GM18870 (cell line): ENCODE measurements around the gene OPN1MW3.
"Not testable (repeated sequence)": the region's sequence is repeated elsewhere in the genome, so short reads cannot be mapped to it uniquely, and the experiment has no call there.

Source experiments
- ATAC-seq: cut with Tn5 transposase; IDR thresholded peaks from one replicate; pipeline ENCODE4 v1.9.1; 2021; ENCODE audit warnings: moderate library complexity; ENCODE audit not compliant: unreplicated experiment

The OPN1MW3 gene

DNA sequence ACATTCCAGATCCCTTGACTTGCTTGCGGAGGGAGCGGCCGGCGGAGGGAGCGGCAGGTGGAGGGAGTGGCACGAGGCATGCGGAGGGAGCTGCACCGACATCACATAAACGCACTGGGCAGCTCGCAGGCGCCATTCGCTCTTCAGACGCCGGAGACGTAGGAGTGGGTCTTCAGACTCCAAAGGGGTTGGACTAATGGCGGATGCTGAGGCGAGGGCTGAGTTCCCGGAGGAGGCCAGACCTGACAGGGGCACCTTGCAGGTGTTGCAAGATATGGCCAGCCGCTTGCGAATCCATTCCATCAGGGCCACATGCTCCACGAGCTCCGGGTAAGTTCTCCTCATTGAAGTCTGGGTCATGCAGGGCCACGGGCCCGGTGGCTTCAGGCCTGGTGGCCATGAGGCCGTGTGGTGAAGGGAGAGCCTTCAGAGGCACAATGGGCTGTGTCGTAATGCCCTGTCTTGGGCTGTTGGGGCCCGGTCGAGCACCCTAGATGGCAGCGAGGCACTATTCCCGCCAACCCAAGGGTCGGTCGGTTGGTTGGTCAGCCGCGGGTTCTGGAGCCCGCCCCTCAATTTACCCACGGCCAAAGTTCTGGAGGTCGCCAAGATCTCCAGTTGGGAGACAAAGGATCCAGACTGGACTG lies 38.4 kb downstream of the OPN1MW3 start, which contains the start of gene TKTL1:
TKTL1 (plus strand) TSS at position 132 of the 647 bp plus-strand sequence; CDS start at position 197, 65 bp downstream.
- no peak for ATAC-seq

DNA sequence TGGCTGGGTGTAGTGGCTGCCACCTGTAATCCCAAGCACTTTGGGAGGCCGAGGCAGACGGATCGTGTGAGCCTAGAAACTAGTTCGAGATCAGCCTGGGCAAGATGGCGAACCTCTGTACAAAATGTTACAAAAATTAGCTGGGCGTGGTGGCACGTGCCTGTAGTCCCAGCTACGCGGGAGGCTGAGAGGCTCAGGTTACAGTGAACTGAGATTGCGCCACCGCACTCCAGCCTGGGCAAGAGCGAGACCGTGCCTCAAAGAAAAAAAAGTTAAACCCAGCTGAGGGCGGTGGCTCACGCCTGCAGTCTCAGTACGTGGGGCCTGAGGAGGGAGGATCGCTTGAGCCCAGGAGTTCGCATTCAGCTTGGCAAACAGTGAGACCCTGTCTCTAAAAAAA lies 39.3 kb downstream of the OPN1MW3 start:
- ATAC-seq, result no peak

DNA sequence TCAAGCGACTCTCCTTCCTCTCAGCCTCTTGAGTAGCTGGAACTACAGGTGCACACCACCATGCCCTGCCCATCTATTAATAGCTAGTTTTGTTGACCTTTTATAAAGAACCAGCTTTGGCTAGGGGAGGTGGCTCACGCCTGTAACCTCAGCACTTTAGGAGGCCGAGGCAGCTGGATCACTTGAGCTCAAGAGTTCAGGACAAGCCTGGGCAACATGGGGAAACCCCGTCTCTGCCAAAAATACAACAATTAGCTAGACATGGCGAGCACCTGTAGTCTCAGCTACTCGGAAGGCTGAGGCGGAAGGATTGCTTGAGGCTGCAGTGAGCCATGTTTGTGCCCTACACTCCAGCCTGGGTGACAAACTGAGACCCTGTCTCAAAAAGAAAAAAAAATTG lies 40.9 kb downstream of the OPN1MW3 start:
- no peak for ATAC-seq

DNA sequence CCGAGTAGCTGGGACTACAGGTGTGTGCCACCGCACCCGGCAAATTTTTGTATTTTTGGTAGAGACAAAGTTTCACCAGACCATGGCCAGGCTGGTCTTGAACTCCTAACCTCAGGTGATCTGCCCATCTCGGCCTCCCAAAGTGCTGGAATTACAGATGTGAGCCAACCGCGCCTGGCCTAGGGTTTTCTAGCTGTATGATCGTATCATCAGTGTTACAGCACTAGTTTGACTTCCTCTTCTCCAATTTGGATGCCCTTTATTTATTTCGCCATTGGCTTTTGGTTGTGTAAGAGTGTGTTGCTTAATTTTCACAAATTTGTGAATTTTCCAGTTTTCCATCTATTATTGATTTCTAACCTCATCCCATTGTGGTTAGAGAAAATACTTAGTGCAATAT lies 43.4 kb downstream of the OPN1MW3 start:
- no peak for ATAC-seq

DNA sequence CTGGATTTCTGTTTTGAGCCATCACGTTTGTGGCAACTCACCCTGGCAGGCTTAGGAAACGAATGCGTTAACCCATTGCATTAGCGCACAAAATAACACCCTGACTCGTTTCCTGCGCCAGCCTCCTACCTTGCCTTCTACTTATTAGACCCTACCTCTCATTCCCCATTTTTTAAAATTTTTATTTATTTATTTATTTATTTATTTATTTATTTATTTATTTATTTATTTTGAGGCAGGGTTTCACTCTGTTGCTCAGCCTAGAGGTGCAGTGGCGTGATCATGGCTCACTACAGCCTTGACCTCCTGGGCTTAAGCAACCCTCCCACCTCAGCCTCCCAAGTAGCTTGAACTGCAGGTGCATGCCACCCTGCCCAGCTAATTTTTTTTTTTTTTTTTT lies 45.6 kb downstream of the OPN1MW3 start:
- ATAC-seq, result not testable (repeated sequence)

DNA sequence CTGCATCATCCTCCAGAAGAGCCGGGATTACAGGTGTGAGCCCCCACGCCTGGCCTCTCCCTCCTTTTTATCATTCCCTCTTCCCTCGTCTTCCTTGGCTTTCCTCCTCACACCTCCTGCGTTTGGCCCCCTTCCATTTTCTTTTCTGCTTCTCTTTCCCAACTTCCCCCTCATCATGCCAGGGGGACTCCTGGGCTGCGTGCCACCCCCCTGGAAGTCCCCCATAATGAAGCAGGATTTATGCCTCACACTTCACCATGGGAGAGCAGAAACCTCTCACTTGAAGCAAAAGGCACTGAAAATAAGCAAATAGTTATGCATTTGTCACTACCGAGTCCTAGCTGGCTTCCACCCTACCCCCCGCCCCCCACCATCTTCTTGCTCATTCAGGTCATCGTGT lies 46.1 kb downstream of the OPN1MW3 start:
- ATAC-seq, result no peak

DNA sequence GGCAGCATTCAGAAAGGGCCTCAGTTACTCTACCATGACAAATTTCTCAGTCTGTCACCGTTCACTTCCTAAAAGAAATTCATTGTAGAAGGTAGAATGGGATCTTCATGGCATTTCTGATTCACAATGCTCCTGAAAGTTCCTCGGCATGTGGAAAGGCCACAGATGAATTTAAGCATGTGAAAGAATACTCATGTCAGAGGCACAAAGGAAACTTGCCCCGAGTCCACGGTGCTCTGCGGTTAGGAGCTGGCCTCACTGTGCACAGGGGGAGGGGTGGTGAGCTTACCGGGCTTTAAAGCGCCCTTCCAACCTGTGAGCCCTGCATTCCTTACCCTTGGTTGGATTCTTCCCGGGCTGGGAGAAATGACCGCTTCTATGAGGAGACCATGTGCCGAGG lies 47.5 kb downstream of the OPN1MW3 start:
- no peak for ATAC-seq

DNA sequence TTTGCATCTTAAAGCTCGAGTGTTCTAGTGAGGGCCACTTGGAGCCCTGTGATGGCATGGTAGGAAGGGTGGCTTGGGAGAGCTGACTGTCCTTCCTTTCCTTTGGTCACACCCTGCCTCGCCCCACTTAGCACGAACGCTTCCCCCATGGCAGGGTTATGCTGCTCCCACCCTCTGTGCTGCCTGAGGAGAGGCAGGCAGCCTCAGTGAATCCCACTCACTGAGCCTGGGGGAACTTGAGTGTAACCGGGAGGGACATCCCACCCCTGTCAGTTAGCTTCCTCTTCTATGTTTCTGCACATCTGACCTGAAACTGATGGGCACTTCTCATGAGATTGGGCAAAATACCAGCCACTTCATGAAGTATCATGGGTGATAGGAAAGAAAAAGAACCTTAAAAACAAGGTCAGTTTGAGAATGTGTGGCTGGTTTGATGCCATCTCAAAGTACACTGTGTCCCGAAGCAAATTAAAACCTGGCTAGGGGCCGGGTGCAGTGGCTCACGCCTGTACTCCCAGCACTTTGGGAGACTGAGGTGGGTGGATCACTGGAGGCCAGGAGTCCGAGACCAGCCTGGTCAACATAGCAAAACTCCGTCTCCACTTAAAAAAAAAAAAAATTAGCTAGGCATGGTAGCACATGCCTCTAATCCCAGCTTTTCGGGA lies 48.3 kb downstream of the OPN1MW3 start:
- no peak for ATAC-seq

DNA sequence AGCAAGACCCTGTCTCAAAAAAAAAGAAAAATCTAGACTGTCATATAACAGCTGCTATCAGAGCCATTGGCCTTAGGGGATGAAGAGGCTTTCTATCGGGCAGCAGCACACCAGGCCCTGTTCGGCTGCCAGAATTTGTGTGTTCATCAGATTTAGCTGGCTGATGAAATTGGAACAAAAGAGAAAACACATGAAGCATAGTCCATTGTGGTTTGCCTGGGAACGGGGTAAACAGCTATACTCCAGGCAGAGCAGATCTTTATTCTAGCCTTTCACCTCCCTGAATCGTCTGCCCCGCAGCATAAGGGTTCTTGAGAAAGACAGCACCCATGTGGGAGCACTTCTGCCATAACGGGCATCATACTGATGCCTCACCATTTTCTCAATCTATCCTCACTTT lies 49.8 kb downstream of the OPN1MW3 start:
- ATAC-seq, result no peak

DNA sequence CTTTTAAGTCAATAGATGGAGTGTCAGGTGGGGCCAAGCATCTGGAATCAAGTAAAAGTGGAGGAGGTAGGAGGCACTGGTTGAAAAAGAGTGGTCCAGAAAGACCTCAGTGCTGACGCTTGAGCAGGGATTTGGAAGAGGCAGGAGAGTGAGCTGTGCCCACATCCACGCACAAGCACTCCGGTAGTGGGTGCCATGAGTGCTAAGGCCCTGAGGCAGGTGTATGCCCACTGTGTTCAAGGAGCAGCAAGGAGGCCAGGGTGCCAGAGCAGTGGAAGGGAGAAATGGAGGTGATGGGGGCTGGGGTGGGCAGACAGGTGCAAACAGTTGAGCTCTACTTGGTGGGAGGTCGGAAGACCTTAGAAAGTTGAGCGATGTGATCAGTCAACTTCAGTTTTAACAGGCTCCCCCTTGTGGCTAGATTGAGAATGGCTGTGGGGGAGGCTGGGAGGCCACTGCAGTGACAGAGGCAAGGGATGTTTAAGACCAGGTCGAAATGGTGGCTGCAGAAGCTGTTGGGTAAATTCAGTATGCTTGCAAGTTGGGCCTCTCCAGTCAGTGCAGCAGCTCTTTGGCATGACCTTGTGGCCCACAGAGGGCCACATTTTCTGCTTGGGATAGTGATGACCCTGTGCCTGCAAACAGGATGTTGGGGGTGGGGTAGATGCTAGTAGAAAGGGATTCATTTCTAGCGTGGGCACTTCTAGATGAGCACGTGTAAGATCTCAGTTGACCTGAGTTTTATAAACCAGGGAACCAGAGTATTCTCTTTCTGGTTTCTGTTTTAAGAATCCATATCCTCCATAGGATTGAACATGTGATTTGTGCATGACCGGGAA lies 50.9 kb downstream of the OPN1MW3 start:
- no peak for ATAC-seq

DNA sequence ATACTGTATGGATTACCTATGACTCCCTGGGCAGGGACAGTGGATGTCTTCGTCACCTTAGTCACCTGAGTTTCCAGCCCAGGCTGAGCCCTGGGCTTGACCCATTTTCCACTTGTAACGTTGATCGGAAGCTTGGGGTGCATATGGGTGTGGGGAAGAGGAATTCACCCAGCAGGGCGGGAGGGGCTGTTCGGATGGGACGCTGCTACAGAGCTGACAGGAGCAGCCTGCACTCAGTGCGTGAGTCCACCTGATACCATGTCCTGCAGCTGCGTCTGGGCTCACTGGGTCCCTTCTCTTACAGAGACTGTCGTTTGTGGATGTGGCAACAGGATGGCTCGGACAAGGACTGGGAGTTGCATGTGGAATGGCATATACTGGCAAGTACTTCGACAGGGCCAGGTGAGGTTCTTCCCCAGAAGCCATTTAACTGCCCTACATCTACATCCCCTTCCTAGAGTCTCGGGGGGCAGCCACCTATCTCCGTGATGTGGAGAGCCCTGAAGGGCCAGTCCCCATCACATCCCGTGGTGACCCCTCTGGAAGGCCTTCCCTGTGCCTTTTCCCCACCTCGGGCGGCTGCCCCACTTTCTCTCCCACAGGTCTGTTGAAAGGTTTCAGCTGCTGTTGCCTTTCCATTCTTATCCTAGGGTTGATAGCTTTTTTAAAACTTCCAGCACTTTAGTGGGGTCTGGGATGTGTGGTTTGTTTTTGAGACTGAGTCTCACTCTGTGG lies 51.8 kb downstream of the OPN1MW3 start:
- no peak for ATAC-seq

DNA sequence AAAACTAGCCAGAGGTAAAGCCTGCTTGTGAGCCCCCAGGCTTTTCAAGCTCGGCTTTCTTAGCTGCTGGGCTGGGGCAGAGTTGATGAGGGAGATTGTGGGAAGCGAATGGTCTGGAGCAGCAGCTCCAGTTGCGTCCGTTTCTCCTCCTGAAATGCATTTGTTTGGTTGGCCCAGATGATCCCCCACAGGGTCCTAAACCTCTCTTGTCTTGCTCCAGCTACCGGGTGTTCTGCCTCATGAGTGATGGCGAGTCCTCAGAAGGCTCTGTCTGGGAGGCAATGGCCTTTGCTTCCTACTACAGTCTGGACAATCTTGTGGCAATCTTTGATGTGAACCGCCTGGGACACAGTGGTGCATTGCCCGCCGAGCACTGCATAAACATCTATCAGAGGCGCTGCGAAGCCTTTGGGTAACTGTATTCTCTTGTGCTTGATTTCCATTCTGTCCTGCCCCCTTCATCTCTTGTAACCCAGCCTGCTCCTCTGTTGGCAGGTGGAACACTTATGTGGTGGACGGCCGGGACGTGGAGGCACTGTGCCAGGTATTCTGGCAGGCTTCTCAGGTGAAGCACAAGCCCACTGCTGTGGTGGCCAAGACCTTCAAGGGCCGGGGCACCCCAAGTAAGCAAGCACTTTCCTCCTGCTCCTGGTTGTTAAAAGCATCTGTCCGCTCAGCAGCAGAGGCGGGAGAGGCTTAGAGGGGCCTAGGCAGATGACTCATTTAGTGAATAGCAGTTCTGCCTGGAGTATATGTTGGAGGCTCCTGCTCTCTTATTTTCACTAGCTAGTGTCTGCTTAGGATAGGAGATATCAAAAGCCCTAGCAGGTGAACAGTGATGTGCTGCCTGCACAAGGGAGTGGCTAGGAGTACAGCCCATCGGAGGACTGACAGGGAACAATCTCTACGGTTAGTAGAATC lies 53.5 kb downstream of the OPN1MW3 start:
- no peak for ATAC-seq

DNA sequence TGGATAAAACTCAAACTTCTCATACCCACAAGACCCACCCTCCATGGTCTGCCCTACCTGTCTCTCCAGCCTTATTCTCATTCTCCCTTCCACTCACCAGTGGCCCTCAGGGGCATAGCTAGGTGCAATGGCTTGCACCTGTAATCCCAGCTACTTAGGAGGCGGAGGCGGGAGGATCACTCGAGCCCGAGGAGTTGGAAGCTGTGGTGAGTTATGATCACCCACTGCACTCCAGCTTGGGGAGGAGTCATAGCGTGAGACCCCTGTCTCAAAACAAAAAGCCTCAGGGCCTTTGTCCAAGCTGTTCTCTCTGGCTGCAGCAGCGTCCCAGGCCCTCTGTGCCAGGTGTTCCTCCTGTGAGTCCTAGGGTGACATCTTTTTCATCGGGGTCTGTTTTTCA lies 54.7 kb downstream of the OPN1MW3 start:
- no peak for ATAC-seq

DNA sequence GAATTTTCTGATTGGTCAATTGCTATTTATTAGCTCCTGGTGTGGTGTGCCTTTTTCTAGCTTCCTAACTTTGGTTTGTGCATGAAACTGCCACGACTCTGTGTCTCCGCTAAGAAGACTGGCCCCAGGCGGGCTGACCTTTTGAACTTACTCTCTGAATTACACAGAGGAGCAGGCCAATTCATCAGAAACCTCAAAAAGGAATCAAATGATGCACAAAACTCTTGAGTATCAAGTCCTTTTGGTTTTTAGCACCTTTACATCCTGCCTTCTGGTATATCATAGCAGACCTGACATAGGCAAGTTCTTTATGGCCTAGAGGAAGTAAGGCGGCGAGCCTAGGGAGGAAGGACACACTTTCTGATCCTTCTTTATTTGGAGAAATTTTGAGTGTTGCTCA lies 55.8 kb downstream of the OPN1MW3 start:
- no peak for ATAC-seq

DNA sequence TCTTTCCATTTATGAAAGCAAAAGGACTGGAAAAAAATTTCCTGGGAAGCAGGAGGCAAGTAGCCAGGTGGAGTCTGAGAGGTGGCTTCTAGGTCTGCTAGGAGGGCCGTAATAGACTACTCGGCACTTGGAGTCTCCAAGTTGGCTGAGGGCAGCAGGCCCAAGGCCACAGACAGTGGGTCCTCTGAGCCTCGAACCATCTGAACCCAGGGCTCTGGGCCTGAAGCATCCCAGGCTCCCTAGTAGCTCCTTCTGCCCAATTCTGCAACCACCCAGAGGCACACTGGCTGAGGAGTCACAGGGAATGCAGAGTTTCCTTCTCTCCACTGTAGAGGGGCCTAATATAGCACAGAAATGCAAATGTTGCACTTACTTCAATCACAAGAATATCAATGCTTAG lies 58.0 kb downstream of the OPN1MW3 start:
- no peak for ATAC-seq

DNA sequence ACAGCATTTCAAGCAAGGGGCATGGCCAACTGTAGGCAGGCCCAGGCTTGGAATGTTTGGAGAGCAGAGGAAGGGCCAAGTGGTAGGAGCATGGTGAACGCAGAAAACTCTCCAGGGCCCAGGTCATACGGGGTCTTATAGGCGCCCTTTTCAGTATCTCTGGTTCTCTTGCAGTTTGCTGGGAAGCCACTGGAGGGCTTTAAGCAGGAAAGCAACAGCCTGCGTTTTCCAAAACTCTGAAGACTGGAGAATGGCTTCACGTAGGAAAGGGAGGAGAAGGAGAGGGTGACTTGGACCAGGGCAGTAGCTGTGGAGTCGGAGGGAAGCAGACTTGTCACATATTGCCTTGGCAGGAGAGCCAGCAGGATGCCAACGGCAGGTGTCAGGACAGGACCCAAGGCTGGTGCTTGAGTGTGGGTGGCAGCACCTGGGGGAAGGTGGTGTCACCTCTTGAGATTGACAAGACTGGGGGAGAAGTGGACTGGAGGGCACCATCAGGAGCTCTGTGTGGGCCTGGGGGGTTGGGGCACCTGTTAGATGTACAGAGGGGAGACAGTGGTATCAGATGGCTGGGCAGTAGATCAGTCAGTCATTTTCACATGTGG lies 60.1 kb downstream of the OPN1MW3 start:
- no peak for ATAC-seq

DNA sequence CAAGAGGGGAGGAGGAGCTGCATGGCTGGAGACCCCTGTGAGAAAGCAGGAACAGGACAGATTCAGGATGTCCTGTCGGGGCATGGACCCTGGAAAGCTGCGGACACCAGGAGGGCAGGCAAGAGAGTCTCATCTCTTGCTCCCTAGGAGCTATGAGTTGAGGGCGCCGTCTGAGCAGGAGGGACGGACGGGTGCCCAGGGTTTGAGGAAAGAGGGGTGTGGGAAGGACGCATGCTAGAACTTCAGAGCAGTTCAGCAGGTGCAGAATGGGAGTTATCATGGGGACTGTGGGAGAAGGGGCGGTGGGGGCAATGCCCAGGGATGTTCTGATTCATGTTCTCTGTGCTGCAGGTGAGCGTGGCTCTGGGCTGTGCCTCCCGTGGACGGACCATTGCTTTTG lies 63.0 kb downstream of the OPN1MW3 start:
- ATAC-seq, result no peak
